Thoracic aorta endothelial cell (primary cell): Measurements from ENCODE around the gene RMI1. TPM values are rescaled to one million over a fixed set of nuclear protein-coding genes. Genes with fewer than 3 reads are reported as not detected.

ENCODE experiments used
- small RNA-seq: library from RNA; depleted of rRNA; stranded (forward); fragments of <200 nt; gene quantifications from one replicate; pipeline ENCODE3, GENCODE V24; 2012
- total RNA-seq: library from RNA; depleted of rRNA; stranded (reverse); fragments of >200 nt; gene quantifications from 2 replicates; pipeline ENCODE4 v1.2.3, GENCODE V29; 2012

RMI1 gene
- 16.2 and 22.3 TPM in 2 replicates for total RNA-seq

DNA sequence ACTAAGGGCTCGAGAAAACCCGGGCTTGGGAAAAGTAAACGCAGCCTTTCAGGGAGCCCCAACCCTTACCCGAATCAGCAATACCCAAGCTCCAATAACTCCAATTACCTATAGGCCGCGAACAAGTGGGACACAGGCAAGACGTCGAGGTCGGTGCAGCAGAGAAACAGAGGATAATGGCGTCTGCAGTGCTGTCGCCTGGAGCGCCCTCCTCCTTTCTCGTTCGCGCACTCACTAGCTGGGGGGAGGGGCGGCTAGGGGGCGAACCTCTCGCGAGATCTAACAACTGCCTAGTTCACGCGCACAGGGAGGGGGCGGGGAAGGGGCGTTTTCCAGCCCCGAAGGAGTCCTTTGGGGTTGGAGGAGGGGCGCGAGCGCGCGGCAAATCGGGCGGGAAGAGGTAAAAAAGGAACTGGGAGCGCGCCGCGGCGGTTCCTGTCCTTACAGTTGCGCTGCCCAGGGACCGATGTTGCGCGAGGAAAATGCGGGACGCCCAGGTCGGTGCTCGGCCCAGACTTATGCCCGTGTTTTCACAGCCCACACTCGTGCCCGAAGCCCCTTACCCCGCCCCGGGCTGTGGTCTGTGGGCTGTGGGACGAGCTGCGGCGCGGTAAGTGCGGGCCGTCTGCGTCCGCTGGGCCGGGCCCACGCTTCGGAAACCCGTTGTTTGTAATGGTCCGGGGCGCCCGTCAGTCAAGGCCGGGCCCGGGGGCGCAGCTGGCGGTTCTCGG is at the start of gene RMI1:
Gene RMI1, plus strand, starts transcription at position 411 of the 731 bp plus-strand sequence. CDS start 20,182 bp downstream, outside the sequence.

DNA sequence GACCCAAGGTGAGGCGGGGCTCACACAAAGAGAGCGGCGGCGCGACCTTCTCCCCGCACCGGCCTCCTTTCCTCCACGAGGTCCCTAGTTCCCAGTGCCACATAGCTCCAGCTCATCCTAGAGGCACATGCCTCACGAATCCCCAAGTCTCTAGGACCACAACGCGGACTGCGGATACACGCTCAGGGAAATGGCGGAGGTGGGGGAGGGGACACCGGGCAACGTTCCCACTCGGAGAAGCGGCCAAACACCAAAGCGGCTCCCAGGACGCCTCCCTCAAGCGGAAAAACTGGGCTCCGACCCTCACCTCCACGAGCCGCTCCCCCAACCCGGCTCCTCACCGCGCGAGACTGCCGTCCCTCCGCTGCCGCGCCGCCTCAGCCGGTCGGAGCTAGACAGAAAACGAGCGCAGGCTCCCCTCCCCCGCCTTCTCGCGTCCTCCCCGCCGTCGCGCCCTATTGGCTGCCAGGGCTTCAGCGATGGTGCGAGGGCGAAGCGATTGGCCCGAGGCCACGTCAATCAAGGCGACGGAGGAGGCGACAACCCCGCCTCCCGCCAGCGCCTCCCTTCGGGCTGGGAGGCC is 702 bp upstream of the RMI1 start, which contains the start of gene HNRNPK:
Gene HNRNPK, minus strand, starts transcription at position 404 of the 583 bp plus-strand sequence. CDS start 1,963 bp downstream, outside the sequence.

Small RNAs within 50 kb of the gene (small RNA-seq; reads per million reads assigned to genes)
- not detected for gene RF00019

Other genes with a start within 250 kb of the RMI1 start
- gene GKAP1, start 163.0 kb upstream of the RMI1 start, total RNA-seq, result 1.9 and 5.4 TPM in 2 replicates
- 4.4 and 5.1 TPM in 2 replicates for gene KIF27, start 59.4 kb upstream of the RMI1 start, total RNA-seq
- 896 and 915 TPM in 2 replicates for gene HNRNPK, start 590 bp upstream of the RMI1 start, total RNA-seq